HG03175 (cell line): ENCODE data around the gene HSF2.
"Not testable (repeated sequence)": the region's sequence is repeated elsewhere in the genome, so short reads cannot be mapped to it uniquely, and the experiment has no call there.

Source experiments
- ATAC-seq: cut with Tn5 transposase; IDR thresholded peaks from one replicate; pipeline ENCODE4 v1.9.1; 2021; ENCODE audit warnings: mild to moderate bottlenecking, moderate library complexity; ENCODE audit not compliant: unreplicated experiment

The HSF2 gene

GRCh38 chr6:122452509-122452908, 53.1 kb downstream of the HSF2 start:
- no peak for ATAC-seq

- no peak for ATAC-seq
Observed at GRCh38 chr6:122454673-122455072, 55.2 kb downstream of the HSF2 start.

GRCh38 chr6:122455116-122455515, 55.7 kb downstream of the HSF2 start:
- ATAC-seq, result not testable (repeated sequence)

- no peak for ATAC-seq
Observed at GRCh38 chr6:122458087-122458486, 58.6 kb downstream of the HSF2 start.

- ATAC-seq, result no peak
Observed at GRCh38 chr6:122459240-122459639, 59.8 kb downstream of the HSF2 start.

GRCh38 chr6:122459865-122460416, 60.5 kb downstream of the HSF2 start:
- ATAC-seq, result not testable (repeated sequence)

GRCh38 chr6:122461885-122462284, 62.4 kb downstream of the HSF2 start:
- ATAC-seq, result no peak

- peak; percentile 100 for ATAC-seq
Observed at GRCh38 chr6:122471107-122472021, 71.9 kb downstream of the HSF2 start, which contains the start of gene SERINC1. TSS of gene SERINC1 (minus strand) at chr6:122471807. CDS start at chr6:122471737, 70 bp downstream.

- peak; percentile 51 for ATAC-seq
Observed at GRCh38 chr6:122472022-122472340, 72.5 kb downstream of the HSF2 start.

GRCh38 chr6:122476131-122476530, 76.7 kb downstream of the HSF2 start:
- ATAC-seq, result no peak

- ATAC-seq, result no peak
Observed at GRCh38 chr6:122482750-122483080, 83.3 kb downstream of the HSF2 start.
